PC-3 (cell line): ENCODE measurements around the gene ZNF655.

Experiments used
- CTCF ChIP-seq: fragments of 300-600 bp; sonication (generic); conservative IDR thresholded peaks from 2 replicates; pipeline ENCODE4 v1.5.1; 2017; ENCODE audit warnings: antibody characterized with exemption, low read depth, mild to moderate bottlenecking, low read length
- EZH2 ChIP-seq: fragments of 300-600 bp; sonication (generic); IDR thresholded peaks from one replicate; pipeline ENCODE4 v1.6.1; 2017; ENCODE audit warnings: antibody characterized with exemption, mild to moderate bottlenecking, low read length; ENCODE audit not compliant: unreplicated experiment
- EZH2phosphoT487 ChIP-seq: fragments of 300-600 bp; sonication (generic); IDR thresholded peaks from 2 replicates; pipeline ENCODE4 v1.6.1; 2018; ENCODE audit warnings: mild to moderate bottlenecking, antibody characterized with exemption, low read length, borderline replicate concordance

GRCh38 chr7:99617192-99617781 lies 58.8 kb downstream of the ZNF655 start:
- TF ChIP-seq CTCF, result no peak
- TF ChIP-seq EZH2phosphoT487, result no peak
- TF ChIP-seq EZH2, result no peak
